B cell (primary cell): ENCODE results near the gene HLA-DOB. TPM values are rescaled to one million over a fixed set of nuclear protein-coding genes. Genes with fewer than 3 reads are reported as not detected.

Source experiments
- ATAC-seq: fragments of 200-7000 bp; cut with Tn5 transposase; one replicate; pipeline ENCODE4 v1.10.0; 2021; ENCODE audit warnings: low read depth, mild to moderate bottlenecking, moderate number of reproducible peaks, moderate library complexity
- CTCF ChIA-PET: fragments of 350-600 bp; sonication (Branson Sonifier 250); formaldehyde crosslinking; loops from one replicate; lab custom pipeline; 2021; ENCODE audit warnings: antibody characterized with exemption, inconsistent platforms; lab: Charles Lee
- POLR2A ChIA-PET: fragments of 350-600 bp; sonication (Branson Sonifier 250); formaldehyde crosslinking; loops from one replicate; lab custom pipeline; 2021; ENCODE audit warnings: antibody characterized with exemption; lab: Charles Lee
- DNase-seq: peaks from one replicate; pipeline ENCODE4 v3.0.0; 2013
- H2AFZ ChIP-seq: 2 replicates; pipeline ENCODE4 v1.6.1; 2012; ENCODE audit warnings: mild to moderate bottlenecking, low read depth, low read length; ENCODE audit not compliant: insufficient read depth, poor library complexity, severe bottlenecking
- H3K27ac ChIP-seq, 2 donors: 1 replicate in 1 of 2; 2 replicates in 1 of 2; pipeline ENCODE4 v1.5.1; 2012 to 2013; ENCODE audit warnings: low read length in 2 of 2, mild to moderate bottlenecking in 2 of 2, moderate library complexity in 1 of 2
- H3K27me3 ChIP-seq, 4 experiments: fragments of 200-600 bp in 1 of 4; sonication (generic) in 1 of 4; replicated peaks in 1 of 4; 1 replicate in 2 of 4; 2 replicates in 2 of 4; pipeline versions ENCODE4 v1.6.1 to v1.7.0; 2013 to 2016; ENCODE audit warnings: low read length in 3 of 4, mild to moderate bottlenecking in 2 of 4, mixed read lengths in 1 of 4, moderate library complexity in 1 of 4; ENCODE audit not compliant: insufficient read depth in 4 of 4, control insufficient read depth in 3 of 4; ENCODE audit errors: control extremely low read depth in 1 of 4
- H3K36me3 ChIP-seq, 2 experiments: replicated peaks in 1 of 2; 1 replicate in 1 of 2; 2 replicates in 1 of 2; pipeline versions ENCODE4 v1.6.1 to v1.7.1; 2013; ENCODE audit warnings: low read length in 1 of 2; ENCODE audit not compliant: insufficient read depth in 2 of 2, control insufficient read depth in 1 of 2; ENCODE audit errors: control extremely low read depth in 1 of 2, extremely low read depth in 1 of 2
- H3K4me1 ChIP-seq, 2 donors: fragments of 200-600 bp in 1 of 2; sonication (generic) in 1 of 2; 1 replicate in 1 of 2; 2 replicates in 1 of 2; pipeline versions ENCODE4 v1.5.1 to v1.6.1; 2013 to 2017; ENCODE audit warnings: low read length in 2 of 2; ENCODE audit not compliant: control insufficient read depth in 2 of 2, insufficient read depth in 2 of 2
- H3K4me2 ChIP-seq: replicated peaks from 2 replicates; pipeline ENCODE3; 2012; ENCODE audit warnings: mild to moderate bottlenecking, low read depth, low read length; ENCODE audit not compliant: poor library complexity, severe bottlenecking
- H3K4me3 ChIP-seq, 5 experiments: fragments of 200-600 bp in 1 of 5; sonication (generic) in 1 of 5; 1 replicate in 3 of 5; 2 replicates in 2 of 5; pipeline versions ENCODE4 v1.5.1 to v1.7.0; 2011 to 2016; ENCODE audit warnings: low read length in 4 of 5, mild to moderate bottlenecking in 4 of 5, low read depth in 2 of 5, control low read depth in 1 of 5, moderate library complexity in 1 of 5; ENCODE audit not compliant: insufficient read depth in 1 of 5; ENCODE audit errors: control extremely low read depth in 1 of 5, extremely low read depth in 1 of 5
- H3K79me2 ChIP-seq: fragments of 200-600 bp; sonication (generic); one replicate; pipeline ENCODE4 v1.6.0; 2016; ENCODE audit warnings: low read length; ENCODE audit not compliant: control insufficient read depth, insufficient read depth
- H3K9ac ChIP-seq: fragments of 200-600 bp; sonication (generic); 2 replicates; pipeline ENCODE4 v1.6.1; 2017; ENCODE audit warnings: mild to moderate bottlenecking, low read length, moderate library complexity
- H3K9me3 ChIP-seq, 3 donors: one replicate each; pipeline versions ENCODE4 v1.6.1 to v1.7.1; 2013; ENCODE audit warnings: low read length in 2 of 3; ENCODE audit not compliant: control insufficient read depth in 2 of 3, insufficient read depth in 1 of 3; ENCODE audit errors: control extremely low read depth in 1 of 3
- H4K20me1 ChIP-seq: 2 replicates; pipeline ENCODE4 v1.6.0; 2012; ENCODE audit warnings: mild to moderate bottlenecking, low read length; ENCODE audit not compliant: insufficient read depth, control insufficient read depth, poor library complexity, severe bottlenecking
- H3K27ac Mint-ChIP-seq: one replicate; pipeline ENCODE4 v1.8.0; 2021; ENCODE audit warnings: mixed read lengths
- H3K27me3 Mint-ChIP-seq: one replicate; pipeline ENCODE4 v1.8.0; 2021; ENCODE audit warnings: mixed read lengths
- H3K4me1 Mint-ChIP-seq: one replicate; pipeline ENCODE4 v1.8.0; 2021; ENCODE audit warnings: mixed read lengths
- H3K4me3 Mint-ChIP-seq: one replicate; pipeline ENCODE4 v1.8.0; 2021; ENCODE audit warnings: mixed read lengths
- H3K9me3 Mint-ChIP-seq: one replicate; pipeline ENCODE4 v1.8.0; 2022; ENCODE audit warnings: mixed read lengths; ENCODE audit not compliant: insufficient read depth
- CTCF ChIP-seq: fragments of 200-600 bp; IDR thresholded peaks from one replicate; pipeline ENCODE4 v1.8.0; 2022; ENCODE audit warnings: antibody characterized with exemption, mild to moderate bottlenecking
- EZH2 ChIP-seq: IDR thresholded peaks from 2 replicates; pipeline ENCODE4 v1.6.1; 2012; ENCODE audit warnings: borderline replicate concordance, low read depth, mild to moderate bottlenecking, moderate library complexity, low read length; ENCODE audit not compliant: insufficient read depth, poor library complexity, severe bottlenecking
- WGBS: methylation state at CpG from one replicate; pipeline ENCODE4 v1.1.5; 2013; ENCODE audit warnings: missing lambda C conversion rate; ENCODE audit not compliant: insufficient coverage; 5-methylcytosine and 5-hydroxymethylcytosine counted together
- intact Hi-C: fragments of 100-400 bp; cut with micrococcal nuclease; formaldehyde crosslinking; loops from one replicate; pipeline ENCODE4 v1.10.0; 2022
- polyA plus RNA-seq: library from polyadenylated mRNA; depleted of rRNA; stranded (reverse); fragments of >200 nt; gene quantifications from 2 replicates; pipeline ENCODE4 v1.2.3, GENCODE V29; 2012
- total RNA-seq, 2 donors: library from RNA; stranded (reverse); fragments of 120-200 nt in 1 of 2; gene quantifications; 1 replicate in 1 of 2; 2 replicates in 1 of 2; pipeline versions ENCODE4 v1.2.3 to v1.2.4, GENCODE V29; 2013 to 2022

Gene HLA-DOB
- total and polyA plus RNA-seq, 2 donors (not counting 1 experiment from before 2014, with no cell fraction given): 109 to 231 TPM

GRCh38 chr6:32819729-32820128 lies 2.9 kb upstream of the HLA-DOB start:
- peak overlapping the region; percentile 15 for H3K4me3 Mint-ChIP-seq
- no peak for TF ChIP-seq CTCF
- no peak for TF ChIP-seq EZH2
- no peaks in the 10 kb centered on the region for H3K27me3 ChIP-seq
- H3K4me1 ChIP-seq: peaks cover 56% of the 10 kb centered on the region in 2 donors
- H3K9me3 ChIP-seq: no peaks in the 10 kb centered on the region
- no peaks in the 10 kb centered on the region for H4K20me1 ChIP-seq
- H3K9ac ChIP-seq: no peak overlapping the region
- no peak for DNase-seq
- ChIA-PET CTCF (interaction anchor here (1.0 to 4.1 kb wide), 7 partner anchors 8 to 67 kb away, joined by 4 to 24 read pairs (median 4); partner anchors contain the start of gene TAP2), POLR2A (interaction anchor here (1.3 kb wide), 1 partner anchor 18 kb away, joined by 4 read pairs; the partner anchor contains the start of gene TAP2)
- H3K4me3 ChIP-seq: no peak overlapping the region
- no peak overlapping the region for H2AFZ ChIP-seq
- peak overlapping the region in 1 of 2 donors; percentile 27 for H3K27ac ChIP-seq
- H3K36me3 ChIP-seq: peaks cover 0 to 4% of the 10 kb centered on the region in 2 experiments
- intact Hi-C loops: loop anchor here (5.0 to 10.0 kb wide), 2 partner anchors 48 to 125 kb away; partner anchors contain the start of gene HLA-DMB
- peaks cover 66% of the 10 kb centered on the region for H3K4me1 Mint-ChIP-seq
- WGBS: no CpG with 5 or more reads among the region's 3 CpGs
- H3K27ac Mint-ChIP-seq: peak overlapping the region; percentile 56
- peaks cover 39% of the 10 kb centered on the region for H3K79me2 ChIP-seq
- H3K9me3 Mint-ChIP-seq: no peaks in the 10 kb centered on the region
- H3K27me3 Mint-ChIP-seq: no peaks in the 10 kb centered on the region
- ATAC-seq: no peak
- H3K4me2 ChIP-seq: peak overlapping the region; percentile 26

- peak overlapping the region in 1 of 2 donors; percentile 11 for H3K27ac ChIP-seq
- intact Hi-C loops: loop anchor here (5.0 to 10.0 kb wide), 2 partner anchors 48 to 126 kb away; partner anchors contain the start of gene HLA-DMB
- H3K79me2 ChIP-seq: peaks cover 48% of the 10 kb centered on the region
- no peak for ATAC-seq
- peaks cover 65% of the 10 kb centered on the region in 2 donors for H3K4me1 ChIP-seq
- no peaks in the 10 kb centered on the region for H3K9me3 ChIP-seq
- no peaks in the 10 kb centered on the region for H3K27me3 ChIP-seq
- H3K27ac Mint-ChIP-seq: peak overlapping the region; percentile 51
- DNase-seq: no peak
- 0% methylated on average over 1 of the region's 2 CpGs for WGBS
- H3K36me3 ChIP-seq: peaks cover 0 to 13% of the 10 kb centered on the region in 2 experiments
- H4K20me1 ChIP-seq: peaks cover 1% of the 10 kb centered on the region
- ChIA-PET POLR2A (no interaction called here), CTCF (interaction anchor here (1.4 to 4.1 kb wide), 4 partner anchors 9 to 50 kb away, joined by 4 to 24 read pairs (median 13); partner anchors contain the start of gene TAP2)
- H3K9me3 Mint-ChIP-seq: no peaks in the 10 kb centered on the region
- peaks cover 75% of the 10 kb centered on the region for H3K4me1 Mint-ChIP-seq
- H3K27me3 Mint-ChIP-seq: no peaks in the 10 kb centered on the region
- H2AFZ ChIP-seq: no peak overlapping the region
- H3K4me3 ChIP-seq: peak overlapping the region in 1 of 5 experiments; percentile 2
- no peak overlapping the region for H3K9ac ChIP-seq
- H3K4me2 ChIP-seq: peak overlapping the region; percentile 26
- H3K4me3 Mint-ChIP-seq: peak overlapping the region; percentile 30
- TF ChIP-seq CTCF: no peak
Observed at GRCh38 chr6:32818867-32819266, 2.1 kb upstream of the HLA-DOB start.
